ENCODE results near the gene ZNF503.

DNA sequence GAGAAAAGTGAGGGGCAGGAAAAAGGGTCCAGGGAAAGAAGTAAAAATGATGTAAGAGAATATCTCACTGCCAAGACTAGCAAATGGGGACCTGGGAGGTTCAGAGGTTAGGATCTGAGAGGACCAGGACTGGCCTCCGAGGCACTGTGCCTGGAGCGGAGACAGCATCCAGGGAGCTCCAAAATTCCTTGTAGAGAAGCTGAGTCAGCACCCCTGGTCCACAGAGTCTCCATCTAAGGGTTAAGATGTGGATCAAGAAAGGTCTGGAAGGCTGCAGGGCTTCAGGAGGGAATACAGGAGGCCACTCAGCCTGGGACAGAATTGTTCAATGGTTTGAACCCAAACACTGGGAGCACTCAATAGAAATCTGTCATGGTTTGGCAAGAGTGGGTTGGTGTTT, 30.6 kb downstream of the ZNF503 start:
- TF ChIP-seq POLR2A (IDR thresholded peaks at IDR 0.05; ENCODE audit: low read depth, low read length) (no peak), POLR2AphosphoS5 (IDR thresholded peaks at IDR 0.05; ENCODE audit: low read depth, low read length) (no peak), TAF1 (IDR thresholded peaks at IDR 0.05; ENCODE audit: low read depth, low read length) (no peak), POU2F2 (IDR thresholded peaks at IDR 0.05; ENCODE audit: low read depth, low read length) (no peak)

Measured in GM12891 (cell line).